DND-41 (cell line): ENCODE data around the gene JSRP1.
A peak's percentile ranks its signal among the peaks of the same experiment; 100 is the strongest.

Experiments used
- ATAC-seq: fragments of 200-7000 bp; cut with Tn5 transposase; 3 replicates; pipeline ENCODE4 v1.9.1; 2021; ENCODE audit warnings: low read depth; ENCODE audit not compliant: insufficient read depth
- DNase-seq: peaks from one replicate; pipeline ENCODE4 v3.0.0-alpha.2; 2020
- H2AFZ ChIP-seq: 2 replicates; pipeline ENCODE4 v1.6.0; 2012; ENCODE audit warnings: low read depth, low read length
- H3K27ac ChIP-seq: 2 replicates; pipeline ENCODE4 v1.5.1; 2012; ENCODE audit warnings: low read length, inconsistent platforms
- H3K27me3 ChIP-seq: fragments of 200-600 bp; sonication (generic); 2 replicates; pipeline ENCODE4 v1.6.0; 2012; ENCODE audit warnings: low read length, mild to moderate bottlenecking, inconsistent platforms; ENCODE audit not compliant: insufficient read depth, poor library complexity
- H3K36me3 ChIP-seq: 2 replicates; pipeline ENCODE4 v1.5.1; 2012; ENCODE audit warnings: low read length, inconsistent platforms; ENCODE audit not compliant: insufficient read depth
- H3K4me1 ChIP-seq: 2 replicates; pipeline ENCODE4 v1.5.1; 2012; ENCODE audit warnings: mild to moderate bottlenecking, low read length; ENCODE audit not compliant: insufficient read depth
- H3K4me2 ChIP-seq: 2 replicates; pipeline ENCODE4 v1.6.0; 2012; ENCODE audit warnings: mild to moderate bottlenecking, moderate library complexity, low read length, inconsistent platforms; ENCODE audit not compliant: insufficient read depth
- H3K4me3 ChIP-seq, 2 experiments: fragments of 200-600 bp in 1 of 2; shearing (Covaris generic) in 1 of 2; 2 replicates each; pipeline ENCODE4 v1.5.1; 2012 to 2016; ENCODE audit warnings: inconsistent platforms in 2 of 2, low read length in 2 of 2, mild to moderate bottlenecking in 2 of 2, low read depth in 1 of 2, moderate library complexity in 1 of 2
- H3K79me2 ChIP-seq: 2 replicates; pipeline ENCODE4 v1.6.0; 2012; ENCODE audit warnings: low read length, inconsistent platforms; ENCODE audit not compliant: insufficient read depth
- H3K9ac ChIP-seq: 2 replicates; pipeline ENCODE4 v1.6.0; 2012; ENCODE audit warnings: low read depth, mild to moderate bottlenecking, inconsistent platforms, low read length, moderate library complexity
- H3K9me3 ChIP-seq: 2 replicates; pipeline ENCODE4 v1.5.1; 2012; ENCODE audit warnings: low read length, moderate library complexity, mild to moderate bottlenecking, inconsistent platforms; ENCODE audit not compliant: insufficient read depth, severe bottlenecking
- H4K20me1 ChIP-seq: 2 replicates; pipeline ENCODE4 v1.6.0; 2012; ENCODE audit warnings: low read length; ENCODE audit not compliant: insufficient read depth
- EZH2 ChIP-seq: IDR thresholded peaks from 3 replicates; pipeline ENCODE4 v1.6.1; 2012; ENCODE audit warnings: borderline replicate concordance, low read depth, mild to moderate bottlenecking, moderate library complexity, low read length, inconsistent platforms; ENCODE audit not compliant: severe bottlenecking
- TF ChIP-seq, protein P1 (sequence below): IDR thresholded peaks from 2 replicates; pipeline ENCODE4 v1.5.1; 2012; ENCODE audit warnings: borderline replicate concordance, low read length, moderate library complexity, mild to moderate bottlenecking; ENCODE audit not compliant: poor library complexity, severe bottlenecking; ENCODE audit errors: extremely low read depth

The JSRP1 gene

DNA sequence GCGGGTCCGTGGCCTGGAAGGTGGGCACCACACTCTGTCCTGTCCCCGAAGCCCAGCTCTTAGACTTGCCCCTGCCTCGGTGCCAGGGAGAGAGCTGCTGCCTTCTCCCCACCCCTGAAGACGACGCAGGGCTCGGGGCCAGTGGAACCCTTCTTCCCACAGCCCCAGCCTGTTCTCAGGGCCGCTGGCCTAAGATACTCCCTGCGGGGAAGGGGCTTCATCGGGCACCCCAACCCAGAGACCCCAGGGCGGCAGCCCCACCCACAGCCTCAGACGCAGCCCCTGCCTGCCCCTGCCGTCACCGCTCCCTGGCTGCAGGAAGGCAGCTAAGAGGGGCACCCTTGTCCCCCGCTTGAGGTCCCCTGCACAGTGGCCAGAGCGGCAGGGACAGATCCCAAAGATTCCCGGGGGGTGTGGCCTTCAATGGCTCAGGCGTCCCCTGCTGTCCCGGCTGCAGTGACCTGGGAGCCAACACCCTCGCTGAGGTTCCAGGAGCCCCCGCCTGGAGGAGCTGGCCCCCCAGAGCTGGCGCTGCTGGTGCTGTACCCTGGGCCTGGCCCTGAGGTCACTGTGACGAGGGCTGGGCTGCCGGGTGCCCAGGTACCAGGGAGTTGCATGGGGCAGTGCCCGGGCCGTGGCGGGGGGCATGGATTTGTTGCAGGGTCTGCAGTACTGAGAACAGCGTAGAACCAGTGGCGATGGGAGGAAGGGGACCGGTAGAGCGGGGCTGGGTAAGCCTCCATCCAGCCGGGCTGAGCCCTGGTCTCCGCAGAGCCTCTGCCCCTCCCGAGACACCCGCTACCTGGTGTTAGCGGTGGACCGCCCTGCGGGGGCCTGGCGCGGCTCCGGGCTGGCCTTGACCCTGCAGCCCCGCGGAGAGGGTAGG lies 6.1 kb downstream of the JSRP1 start:
- H2AFZ ChIP-seq = no peak overlapping the region
- H3K4me3 ChIP-seq = no peak overlapping the region
- ATAC-seq (peak; percentile 22), DNase-seq (no peak)
- peaks cover 55% of the 10 kb centered on the region for H3K36me3 ChIP-seq
- H3K9ac ChIP-seq = no peak overlapping the region
- no peaks in the 10 kb centered on the region for H3K9me3 ChIP-seq
- H3K79me2 ChIP-seq = peaks cover 13% of the 10 kb centered on the region
- H3K27ac ChIP-seq = no peak overlapping the region
- H3K4me1 ChIP-seq = no peaks in the 10 kb centered on the region
- TF ChIP-seq, protein P1, sequence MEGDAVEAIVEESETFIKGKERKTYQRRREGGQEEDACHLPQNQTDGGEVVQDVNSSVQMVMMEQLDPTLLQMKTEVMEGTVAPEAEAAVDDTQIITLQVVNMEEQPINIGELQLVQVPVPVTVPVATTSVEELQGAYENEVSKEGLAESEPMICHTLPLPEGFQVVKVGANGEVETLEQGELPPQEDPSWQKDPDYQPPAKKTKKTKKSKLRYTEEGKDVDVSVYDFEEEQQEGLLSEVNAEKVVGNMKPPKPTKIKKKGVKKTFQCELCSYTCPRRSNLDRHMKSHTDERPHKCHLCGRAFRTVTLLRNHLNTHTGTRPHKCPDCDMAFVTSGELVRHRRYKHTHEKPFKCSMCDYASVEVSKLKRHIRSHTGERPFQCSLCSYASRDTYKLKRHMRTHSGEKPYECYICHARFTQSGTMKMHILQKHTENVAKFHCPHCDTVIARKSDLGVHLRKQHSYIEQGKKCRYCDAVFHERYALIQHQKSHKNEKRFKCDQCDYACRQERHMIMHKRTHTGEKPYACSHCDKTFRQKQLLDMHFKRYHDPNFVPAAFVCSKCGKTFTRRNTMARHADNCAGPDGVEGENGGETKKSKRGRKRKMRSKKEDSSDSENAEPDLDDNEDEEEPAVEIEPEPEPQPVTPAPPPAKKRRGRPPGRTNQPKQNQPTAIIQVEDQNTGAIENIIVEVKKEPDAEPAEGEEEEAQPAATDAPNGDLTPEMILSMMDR = no peak
- TF ChIP-seq EZH2 = no peak
- peaks cover 55% of the 10 kb centered on the region for H4K20me1 ChIP-seq
- H3K27me3 ChIP-seq = no peaks in the 10 kb centered on the region
- no peak overlapping the region for H3K4me2 ChIP-seq

DNA sequence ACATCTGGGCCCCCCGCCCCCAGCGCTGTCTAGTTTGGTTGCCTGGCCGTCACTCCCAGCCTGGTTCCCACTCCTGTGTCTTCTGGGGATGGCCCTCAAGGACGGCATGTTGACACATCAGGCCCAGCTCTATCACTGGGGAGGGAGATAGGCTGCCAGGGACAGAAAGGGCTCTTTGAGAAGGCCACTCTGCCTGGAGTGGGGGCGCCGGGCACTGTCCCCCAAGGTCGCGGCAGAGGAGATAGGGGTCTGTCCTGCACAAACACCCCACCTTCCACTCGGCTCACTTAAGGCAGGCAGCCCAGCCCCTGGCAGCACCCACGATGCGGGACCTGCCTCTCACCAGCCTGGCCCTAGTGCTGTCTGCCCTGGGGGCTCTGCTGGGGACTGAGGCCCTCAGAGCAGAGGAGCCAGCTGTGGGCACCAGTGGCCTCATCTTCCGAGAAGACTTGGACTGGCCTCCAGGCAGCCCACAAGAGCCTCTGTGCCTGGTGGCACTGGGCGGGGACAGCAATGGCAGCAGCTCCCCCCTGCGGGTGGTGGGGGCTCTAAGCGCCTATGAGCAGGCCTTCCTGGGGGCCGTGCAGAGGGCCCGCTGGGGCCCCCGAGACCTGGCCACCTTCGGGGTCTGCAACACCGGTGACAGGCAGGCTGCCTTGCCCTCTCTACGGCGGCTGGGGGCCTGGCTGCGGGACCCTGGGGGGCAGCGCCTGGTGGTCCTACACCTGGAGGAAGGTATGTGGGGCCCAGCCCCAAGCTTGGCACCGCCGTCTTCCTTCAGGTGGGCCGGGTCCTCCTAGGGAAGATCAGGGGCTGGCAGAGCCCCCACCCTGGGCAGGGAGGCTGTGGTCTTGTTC lies 7.0 kb downstream of the JSRP1 start, which contains the start of gene AMH:
Gene AMH (plus strand): TSS at position 314 of the 857 bp plus-strand sequence. CDS start 10 bp downstream, at position 324.
- no peak within 1 kb of the TSS for H3K4me3 ChIP-seq
- DNase-seq (no peak), ATAC-seq (peak; percentile 15)
- peaks cover 64% of the 10 kb centered on the region for H4K20me1 ChIP-seq
- peaks cover 63% of the 10 kb centered on the region for H3K36me3 ChIP-seq
- no peak within 1 kb of the TSS for H3K9ac ChIP-seq
- H3K9me3 ChIP-seq = no peaks in the 10 kb centered on the region
- TF ChIP-seq, protein P1 = no peak
- no peak for TF ChIP-seq EZH2
- no peak within 1 kb of the TSS for H3K27ac ChIP-seq
- peaks cover 22% of the 10 kb centered on the region for H3K79me2 ChIP-seq
- H2AFZ ChIP-seq = no peak within 1 kb of the TSS
- no peaks in the 10 kb centered on the region for H3K27me3 ChIP-seq
- no peaks in the 10 kb centered on the region for H3K4me1 ChIP-seq
- no peak within 1 kb of the TSS for H3K4me2 ChIP-seq

DNA sequence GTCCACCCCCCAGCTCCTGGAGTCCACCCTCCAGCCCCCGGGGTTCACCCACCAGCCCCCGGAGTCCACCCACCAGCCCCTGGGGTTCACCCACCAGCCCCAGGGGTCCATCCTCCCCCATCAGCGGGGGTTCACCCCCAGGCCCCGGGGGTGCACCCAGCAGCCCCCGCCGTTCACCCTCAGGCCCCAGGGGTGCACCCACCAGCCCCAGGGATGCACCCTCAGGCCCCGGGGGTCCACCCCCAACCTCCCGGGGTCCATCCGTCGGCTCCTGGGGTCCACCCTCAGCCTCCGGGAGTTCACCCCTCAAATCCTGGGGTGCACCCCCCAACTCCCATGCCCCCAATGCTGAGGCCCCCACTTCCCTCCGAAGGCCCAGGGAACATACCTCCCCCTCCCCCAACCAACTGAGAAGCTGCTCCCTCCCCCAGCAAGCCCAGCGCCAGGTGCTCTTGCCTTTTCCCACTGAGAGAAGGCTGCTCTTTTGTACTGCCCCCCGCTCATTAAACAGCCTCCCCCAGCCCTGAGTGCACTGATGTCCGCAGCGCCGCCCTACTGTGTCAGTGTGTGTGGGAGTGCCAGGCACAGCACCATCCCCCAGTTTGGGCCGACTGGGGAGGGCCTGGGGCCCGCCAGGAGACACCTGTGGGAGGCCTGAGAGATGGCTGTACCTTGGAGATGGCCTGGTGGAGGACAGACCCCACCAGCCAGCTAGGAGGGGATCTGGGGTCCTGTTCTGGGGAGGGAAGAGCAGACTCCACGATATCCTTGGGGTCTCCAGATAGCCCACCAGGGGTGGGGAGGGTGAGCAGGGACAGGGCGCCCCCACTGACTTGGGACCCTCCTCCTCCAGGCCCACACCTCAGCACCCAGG lies 7.8 kb downstream of the JSRP1 start:
- Histone ChIP-seq H3K36me3 (peaks cover 72% of the 10 kb centered on the region), H3K4me3 (no peak overlapping the region)

More for the DNA sequence above, 7.8 kb downstream of the JSRP1 start:
- Histone ChIP-seq H3K9ac (no peak overlapping the region), H3K27me3 (no peaks in the 10 kb centered on the region), H3K4me2 (no peak overlapping the region), H4K20me1 (peaks cover 73% of the 10 kb centered on the region), H2AFZ (no peak overlapping the region), H3K9me3 (no peaks in the 10 kb centered on the region), H3K79me2 (peaks cover 30% of the 10 kb centered on the region), H3K27ac (no peak overlapping the region), H3K4me1 (no peaks in the 10 kb centered on the region)
- DNase-seq (no peak), ATAC-seq (no peak)
- no peak for TF ChIP-seq EZH2
